OCI-LY7 (cell line): ENCODE results near the gene BPGM. TPM values are rescaled to one million over a fixed set of nuclear protein-coding genes. Genes with fewer than 3 reads are reported as not detected.
"Not testable (repeated sequence)": the region's sequence is repeated elsewhere in the genome, so short reads cannot be mapped to it uniquely, and the experiment has no call there.

Experiments used
- BruUV-seq: library from RNA; stranded (reverse); fragments of 400-500 nt; replicated peaks from 2 replicates; lab custom pipeline; 2021; lab: Mats Ljungman, UMichigan
- CTCF ChIA-PET: fragments of 300-600 bp; sonication (Branson Sonifier 250); formaldehyde crosslinking; loops from one replicate; lab custom pipeline; 2022; ENCODE audit warnings: antibody characterized with exemption; ENCODE audit not compliant: unreplicated experiment; lab: Charles Lee
- POLR2A ChIA-PET: fragments of 300-600 bp; sonication (Branson Sonifier 250); formaldehyde crosslinking; loops from one replicate; lab custom pipeline; 2022; ENCODE audit warnings: antibody characterized with exemption; lab: Charles Lee
- DNase-seq: peaks from one replicate; pipeline ENCODE4 v3.0.0-alpha.2; 2015; ENCODE audit warnings: low spot score
- H2AFZ ChIP-seq: fragments of 200-600 bp; sonication (generic), shearing (Covaris generic); 2 replicates; pipeline ENCODE4 v1.6.1; 2014; ENCODE audit warnings: mild to moderate bottlenecking, antibody characterized with exemption, low read length, moderate library complexity
- H3K27ac ChIP-seq: fragments of 200-600 bp; sonication (generic); 2 replicates; pipeline ENCODE4 v1.5.1; 2014; ENCODE audit warnings: mixed run types, low read depth, mild to moderate bottlenecking, moderate library complexity, low read length, inconsistent platforms; ENCODE audit not compliant: poor library complexity, severe bottlenecking
- H3K36me3 ChIP-seq: fragments of 200-600 bp; sonication (generic); 2 replicates; pipeline ENCODE4 v1.6.1; 2014; ENCODE audit warnings: mild to moderate bottlenecking, antibody characterized with exemption, low read length, moderate library complexity, mixed read lengths; ENCODE audit not compliant: insufficient read depth
- H3K4me1 ChIP-seq: fragments of 200-600 bp; sonication (generic); 2 replicates; pipeline ENCODE4 v1.5.1; 2014; ENCODE audit warnings: mild to moderate bottlenecking, low read length; ENCODE audit not compliant: insufficient read depth, poor library complexity, severe bottlenecking
- H3K4me2 ChIP-seq: fragments of 200-600 bp; sonication (generic); 2 replicates; pipeline ENCODE4 v1.6.1; 2014; ENCODE audit warnings: mild to moderate bottlenecking, low read length
- H3K4me3 ChIP-seq: fragments of 200-600 bp; sonication (generic); 2 replicates; pipeline ENCODE4 v1.5.1; 2014; ENCODE audit warnings: mild to moderate bottlenecking, low read depth, low read length; ENCODE audit not compliant: poor library complexity, severe bottlenecking
- H3K79me2 ChIP-seq: fragments of 200-600 bp; sonication (generic); 2 replicates; pipeline ENCODE4 v1.6.1; 2016; ENCODE audit warnings: low read depth, mild to moderate bottlenecking, low read length, moderate library complexity, mixed read lengths; ENCODE audit not compliant: insufficient read depth
- H3K9me2 ChIP-seq: fragments of 200-600 bp; sonication (generic); 2 replicates; pipeline ENCODE4 v1.6.1; 2016; ENCODE audit warnings: mild to moderate bottlenecking, low read length, mixed read lengths; ENCODE audit not compliant: insufficient read depth
- H3K9me3 ChIP-seq: fragments of 200-600 bp; sonication (generic); 2 replicates; pipeline ENCODE4 v1.6.1; 2014; ENCODE audit warnings: mild to moderate bottlenecking, mixed run types, low read length, mixed read lengths
- H4K20me1 ChIP-seq: fragments of 200-600 bp; sonication (generic); 2 replicates; pipeline ENCODE4 v1.6.1; 2014; ENCODE audit warnings: mild to moderate bottlenecking, antibody characterized with exemption, low read length, moderate library complexity, mixed read lengths; ENCODE audit not compliant: insufficient read depth
- CTCF ChIP-seq: fragments of 200-600 bp; sonication (generic); conservative IDR thresholded peaks from 2 replicates; pipeline ENCODE4 v1.5.1; 2014; ENCODE audit warnings: mild to moderate bottlenecking, antibody characterized with exemption, low read length, moderate library complexity, mixed read lengths
- EZH2phosphoT487 ChIP-seq: fragments of 200-600 bp; sonication (generic); IDR thresholded peaks from 2 replicates; pipeline ENCODE4 v1.6.1; 2018; ENCODE audit warnings: low read depth, borderline replicate concordance, mild to moderate bottlenecking, mixed run types, antibody characterized with exemption, low read length, moderate library complexity, mixed read lengths
- intact Hi-C: fragments of 100-400 bp; cut with micrococcal nuclease; formaldehyde crosslinking; loops from one replicate; pipeline ENCODE4 v1.10.0; 2022; ENCODE audit not compliant: unreplicated experiment
- total RNA-seq, 2 experiments: library from RNA; depleted of rRNA in 1 of 2; stranded (reverse); fragments of >200 nt in 1 of 2; shearing (Covaris generic) in 1 of 2; gene quantifications; 2 replicates each; pipeline ENCODE4 v1.2.3, GENCODE V29; 2014 to 2022

The BPGM gene
- total RNA-seq, 2 experiments from 2014 or later = 16.6 to 18.7 TPM

GRCh38 chr7:134685250-134685649 is 38.6 kb downstream of the BPGM start:
- POLR2A ChIA-PET = no interaction called here
- Histone ChIP-seq H3K9me3 (no peaks in the 10 kb centered on the region), H3K9me2 (no peaks in the 10 kb centered on the region), H3K4me3 (no peak overlapping the region), H3K79me2 (no peaks in the 10 kb centered on the region), H3K36me3 (0 out of 2 replicates have a peak, but pooled peaks cover 5% of the 10 kb centered on the region), H3K4me2 (no peak overlapping the region), H3K27ac (no peak overlapping the region), H4K20me1 (no peaks in the 10 kb centered on the region), H2AFZ (no peak overlapping the region), H3K4me1 (no peaks in the 10 kb centered on the region)
- no TSS peak for BruUV-seq
- no peak for DNase-seq
- intact Hi-C loops = no loop called here
- no peak for TF ChIP-seq EZH2phosphoT487
- no peak for TF ChIP-seq CTCF
- CTCF ChIA-PET = no interaction called here

DNA sequence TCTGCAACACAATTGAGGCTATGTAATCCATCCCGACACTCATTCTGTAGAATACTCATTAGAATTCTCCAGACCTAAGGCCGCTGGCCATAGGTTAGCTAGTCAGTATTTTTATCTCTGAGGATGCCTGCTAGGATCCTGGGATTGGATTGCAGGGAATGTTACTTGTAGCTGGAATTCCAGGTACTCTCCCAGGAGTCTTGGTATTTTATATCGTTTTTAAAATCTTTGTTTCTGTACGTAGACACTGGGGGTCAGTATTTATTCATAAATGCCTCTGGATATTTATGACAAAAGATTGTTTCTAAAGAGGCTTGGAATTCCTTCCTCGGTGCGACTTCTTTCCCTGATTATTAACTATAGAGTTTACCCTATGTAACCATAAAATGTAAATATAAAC is 40.1 kb downstream of the BPGM start:
- H3K36me3 ChIP-seq = no peaks in the 10 kb centered on the region
- no TSS peak for BruUV-seq
- H2AFZ ChIP-seq = no peak overlapping the region
- intact Hi-C loops = no loop called here
- POLR2A ChIA-PET = interaction anchor here (1.1 kb wide), 1 partner anchor 9 kb away, joined by 3 read pairs; no protein-coding TSS in a partner anchor
- H4K20me1 ChIP-seq = no peaks in the 10 kb centered on the region
- H3K9me2 ChIP-seq = no peaks in the 10 kb centered on the region
- no peaks in the 10 kb centered on the region for H3K4me1 ChIP-seq
- no peak overlapping the region for H3K4me2 ChIP-seq
- TF ChIP-seq CTCF = peak; percentile 57; the same call in 1 of the 2 replicates
- no peak for TF ChIP-seq EZH2phosphoT487
- no peak for DNase-seq
- H3K9me3 ChIP-seq = no peaks in the 10 kb centered on the region
- CTCF ChIA-PET = no interaction called here
- no peak overlapping the region for H3K27ac ChIP-seq
- no peak overlapping the region for H3K4me3 ChIP-seq
- H3K79me2 ChIP-seq = no peaks in the 10 kb centered on the region

DNA sequence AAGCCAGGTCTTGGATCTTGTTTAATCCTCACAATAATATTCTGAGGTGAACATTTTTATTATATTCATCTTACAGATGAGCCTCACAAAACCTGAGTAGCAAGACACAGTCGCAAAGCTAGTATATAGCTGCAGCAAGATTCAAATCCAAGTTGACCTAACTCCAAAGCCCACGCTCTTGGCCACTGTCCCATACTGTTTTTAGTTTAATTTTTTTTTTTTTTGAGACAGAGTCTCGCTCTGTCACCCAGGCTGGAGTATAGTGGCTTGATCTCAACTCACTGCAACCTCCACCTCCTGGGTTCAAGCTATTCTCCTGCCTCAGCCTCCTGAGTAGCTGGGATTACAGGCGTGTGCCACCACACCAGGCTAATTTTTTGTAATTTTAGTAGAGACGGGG is 42.9 kb downstream of the BPGM start:
- H3K9me3 ChIP-seq, H3K27ac ChIP-seq, H3K79me2 ChIP-seq, H4K20me1 ChIP-seq, intact Hi-C loops, H3K4me2 ChIP-seq, H2AFZ ChIP-seq, H3K4me3 ChIP-seq, DNase-seq, H3K4me1 ChIP-seq, BruUV-seq, H3K9me2 ChIP-seq, H3K36me3 ChIP-seq: not testable (repeated sequence)
- POLR2A ChIA-PET = interaction anchor here (0.5 to 1.6 kb wide), 8 partner anchors 10 to 442 kb away, joined by 3 to 4 read pairs (median 3); partner anchors contain the start of gene BPGM
- CTCF ChIA-PET = interaction anchor here (0.6 kb wide), 1 partner anchor 38 kb away, joined by 3 read pairs; no protein-coding TSS in a partner anchor
